NT2/D1 (cell line): ENCODE measurements around the gene TRIM14.

Source experiments
- SUZ12 ChIP-seq: IDR thresholded peaks from 2 replicates; pipeline ENCODE4 v1.6.1; 2011; ENCODE audit not compliant: insufficient read length, insufficient read depth; ENCODE audit errors: extremely low read depth
- YY1 ChIP-seq: IDR thresholded peaks from 2 replicates; pipeline ENCODE4 v1.6.1; 2011; ENCODE audit not compliant: insufficient read length, insufficient read depth

GRCh38 chr9:98054376-98054951, 64.6 kb downstream of the TRIM14 start:
- TF ChIP-seq SUZ12 = no peak
- TF ChIP-seq YY1 = no peak
